Raji (cell line): Measurements from ENCODE around the gene FGF2.

Source experiments
- POLR2A ChIP-seq: IDR thresholded peaks from 2 replicates; pipeline ENCODE4 v1.6.1; 2011; ENCODE audit warnings: low read depth, low read length, control low read depth; ENCODE audit not compliant: insufficient read depth

The FGF2 gene

DNA sequence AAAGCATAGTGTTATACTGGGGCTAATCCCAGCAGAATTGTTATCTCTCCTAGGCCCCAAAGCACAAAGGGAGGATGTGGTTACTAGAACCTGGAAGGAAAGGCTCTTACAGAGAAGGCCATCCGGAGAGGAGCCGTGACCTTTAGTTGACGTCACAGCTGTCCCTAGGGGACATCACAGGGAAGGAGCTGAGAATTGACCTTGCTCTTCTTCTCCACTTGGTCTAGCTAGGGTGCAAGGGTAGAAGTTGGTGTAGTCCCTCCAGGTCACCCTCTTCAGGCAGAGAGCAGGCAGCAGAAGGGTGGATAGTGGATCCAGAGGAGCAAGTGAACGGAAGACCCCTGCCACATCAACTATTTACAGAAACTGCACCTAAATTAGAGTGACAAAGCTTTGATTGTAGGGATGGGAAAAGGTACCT lies 22.8 kb upstream of the FGF2 start:
- no peak for TF ChIP-seq POLR2A

DNA sequence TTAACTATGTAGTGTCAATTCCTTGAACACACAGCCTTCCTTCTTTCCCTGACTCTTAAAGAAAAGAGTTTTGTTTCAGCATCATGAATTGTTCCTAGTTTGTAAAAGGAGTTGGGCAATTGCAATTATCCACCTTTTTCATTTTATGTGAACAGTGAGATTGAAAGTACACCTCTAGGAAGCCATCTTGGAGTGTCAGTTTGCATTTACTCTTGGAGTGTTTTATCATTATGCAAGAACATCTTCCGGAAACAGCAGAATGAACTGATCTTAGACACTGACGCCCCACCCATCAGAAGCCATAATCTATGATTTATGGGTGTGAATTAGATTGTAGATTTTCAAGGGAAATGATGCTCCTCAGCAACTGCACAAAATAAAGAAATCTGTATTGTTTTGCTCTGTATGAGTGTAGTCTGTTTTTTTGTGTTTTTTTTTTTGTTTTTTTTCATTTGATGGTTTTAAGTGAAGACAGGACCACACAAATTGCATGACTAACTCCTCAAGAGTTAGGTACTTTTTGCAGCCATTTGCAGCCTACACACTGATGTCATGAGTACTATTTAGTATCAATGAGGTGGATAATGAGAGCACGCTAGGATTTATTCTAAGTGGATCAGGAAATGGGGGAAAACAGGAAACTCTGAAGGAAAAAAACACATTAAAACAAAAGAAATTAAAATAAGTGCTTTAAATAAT lies 19.5 kb upstream of the FGF2 start:
- no peak for TF ChIP-seq POLR2A

DNA sequence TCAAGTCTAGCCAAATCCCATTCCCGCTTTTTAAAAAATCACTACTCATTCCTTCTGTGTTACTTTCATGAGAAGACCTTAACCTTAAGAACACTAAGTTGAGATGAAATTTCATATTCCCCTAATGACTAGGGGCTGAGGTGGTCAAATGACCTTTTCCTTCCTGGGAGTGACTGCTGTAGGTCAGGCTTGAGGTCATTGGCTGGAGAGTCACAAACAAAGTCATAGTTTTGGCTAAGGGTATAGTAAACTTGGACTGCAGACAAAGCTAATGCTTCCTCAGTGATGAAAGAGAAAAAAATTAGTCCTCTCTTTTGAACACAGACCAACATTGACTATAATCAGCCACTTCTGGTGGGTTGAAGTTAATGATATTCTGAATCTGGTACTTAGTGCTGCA lies 16.0 kb upstream of the FGF2 start:
- no peak for TF ChIP-seq POLR2A

DNA sequence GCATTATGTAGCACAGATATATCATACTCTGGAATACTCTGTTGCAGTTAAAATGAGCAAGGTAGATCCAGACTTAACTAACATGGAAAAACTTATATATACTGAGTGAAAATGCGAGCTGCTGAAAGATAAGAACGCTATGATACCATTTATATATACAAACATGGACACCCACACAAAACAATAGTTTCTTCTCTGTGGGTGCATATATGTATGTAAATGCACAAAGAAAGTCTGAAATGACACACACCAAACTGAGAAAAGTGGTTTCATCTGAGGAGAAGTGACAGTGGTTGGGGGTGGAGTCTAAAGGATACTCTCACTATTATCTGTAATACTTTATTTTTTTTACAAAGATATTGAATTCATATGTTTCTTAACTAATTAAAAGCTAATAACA lies 12.2 kb upstream of the FGF2 start:
- TF ChIP-seq POLR2A: no peak

DNA sequence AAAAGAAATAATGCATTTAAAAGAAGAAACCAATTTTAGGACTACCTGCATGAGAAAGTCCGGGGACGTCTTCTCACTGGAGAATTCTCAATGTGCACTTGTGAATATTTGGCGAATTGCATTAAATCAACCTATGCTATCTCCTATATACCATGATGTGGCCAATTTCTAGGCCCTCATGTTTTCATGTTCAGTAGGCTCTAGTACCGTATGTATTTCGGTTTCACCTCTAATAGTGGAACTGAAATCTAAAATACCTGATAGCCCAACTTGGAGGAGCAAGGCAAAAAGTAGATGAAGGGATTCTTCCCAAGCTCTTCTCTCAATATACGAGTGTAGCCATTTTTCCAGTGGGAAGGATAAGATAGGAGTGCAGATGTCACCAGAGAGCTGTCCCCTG lies 11.4 kb upstream of the FGF2 start:
- TF ChIP-seq POLR2A: no peak

DNA sequence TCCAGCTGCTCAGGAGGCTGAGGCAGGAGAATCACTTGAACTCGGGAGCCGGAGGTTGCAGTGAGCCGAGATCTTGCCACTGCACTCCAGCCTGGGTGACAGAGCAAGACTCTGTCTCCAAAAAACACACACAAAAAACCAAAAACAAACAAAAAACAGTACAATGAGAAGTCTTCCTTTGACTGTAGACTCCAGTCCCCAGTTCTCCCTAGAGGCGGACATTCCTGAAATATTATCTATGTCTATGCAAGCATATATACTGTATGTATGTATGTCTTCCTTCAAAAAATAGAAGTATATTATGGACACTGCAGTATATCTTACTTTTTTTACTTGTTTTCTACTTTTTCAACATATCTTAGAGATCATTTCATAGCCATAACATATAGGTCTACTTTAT lies 10.2 kb upstream of the FGF2 start:
- TF ChIP-seq POLR2A: no peak

DNA sequence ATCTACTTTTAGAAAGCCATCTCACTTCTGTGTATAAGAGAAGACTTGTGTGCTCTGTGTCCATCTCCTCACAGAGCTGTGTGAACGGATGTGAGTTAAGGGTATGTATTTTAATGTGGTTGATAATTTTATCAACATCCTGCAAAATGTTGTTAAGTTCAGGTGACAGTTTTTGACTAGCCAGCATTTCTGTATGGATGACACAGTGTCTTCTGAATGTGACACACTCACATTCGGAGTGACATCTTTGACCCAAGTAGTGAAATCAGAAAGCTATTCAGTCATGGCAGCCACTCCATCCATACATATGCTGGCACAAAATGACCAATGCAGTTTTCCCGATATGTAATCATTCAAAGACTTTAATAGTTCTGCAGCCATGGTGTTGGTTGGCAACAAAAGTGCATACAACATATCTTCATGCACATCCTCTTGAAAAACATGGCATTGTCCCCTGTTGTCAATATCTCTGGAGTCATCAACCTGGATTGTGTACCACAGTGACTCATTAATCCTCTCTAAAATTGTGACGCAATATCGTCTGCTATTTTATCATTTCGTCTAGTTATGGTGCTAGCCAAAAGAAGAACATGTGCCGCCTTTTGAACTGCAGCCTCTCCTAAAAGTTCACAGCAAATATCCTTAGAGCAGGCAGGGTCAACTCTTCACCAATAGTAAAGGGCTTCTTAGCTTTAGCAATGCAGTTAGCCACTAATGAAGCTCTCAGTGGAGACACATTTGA lies 6.8 kb upstream of the FGF2 start:
- no peak for TF ChIP-seq POLR2A

DNA sequence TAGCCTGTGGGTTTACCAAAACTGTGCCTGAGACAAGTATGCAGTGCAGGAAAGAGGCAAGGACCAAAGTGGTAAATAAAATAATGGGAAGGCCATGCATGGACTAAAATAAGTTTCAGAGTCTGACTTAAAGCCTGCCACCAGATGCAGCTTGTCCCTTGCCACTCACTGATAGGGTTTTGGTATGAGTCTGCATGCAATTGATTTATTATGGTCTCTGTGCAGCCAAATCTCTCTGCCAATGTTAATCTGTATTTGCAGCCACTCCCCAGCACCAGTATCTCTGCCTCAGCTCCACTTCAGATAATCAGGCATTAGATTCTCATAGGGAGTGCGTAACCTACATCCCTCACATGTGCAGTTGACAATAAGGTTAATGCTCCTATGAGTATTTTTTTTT lies 5.5 kb upstream of the FGF2 start:
- TF ChIP-seq POLR2A: no peak

DNA sequence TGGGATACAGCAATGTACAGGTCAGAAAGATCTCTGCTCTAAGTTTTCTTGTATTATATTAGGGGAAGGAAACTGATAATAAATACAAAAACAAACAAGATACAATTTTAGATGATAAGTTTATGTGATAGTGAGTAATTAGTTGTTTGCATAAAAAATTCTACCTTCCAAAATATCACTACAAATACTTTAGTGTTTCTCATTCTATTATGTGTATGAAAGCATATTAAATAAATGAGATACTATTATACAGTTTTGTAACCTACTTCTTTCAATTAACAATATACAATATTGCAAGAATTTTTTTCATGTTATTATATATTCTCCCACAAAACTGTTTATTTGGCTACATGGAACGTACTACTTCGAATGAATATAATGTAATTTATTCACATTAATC lies 4.2 kb upstream of the FGF2 start:
- TF ChIP-seq POLR2A: no peak

DNA sequence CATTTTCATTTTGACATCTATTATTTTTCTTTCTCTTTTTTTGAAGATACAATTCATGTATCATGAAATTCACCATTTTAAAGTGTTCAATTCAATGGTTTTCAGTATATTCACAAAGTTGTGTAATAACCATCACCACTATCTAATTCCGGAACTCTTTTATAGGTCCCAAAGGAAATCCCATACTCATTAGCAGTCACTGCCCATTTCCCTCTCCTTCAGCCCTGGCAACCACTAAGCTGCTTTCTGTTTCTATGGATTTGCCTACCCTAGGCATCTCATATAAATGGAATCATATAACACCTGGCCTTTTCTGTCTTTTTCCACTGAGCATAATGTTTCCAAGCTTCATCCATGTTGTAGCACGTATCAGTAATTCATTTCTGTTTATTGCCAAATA lies 3.2 kb upstream of the FGF2 start:
- TF ChIP-seq POLR2A: no peak

DNA sequence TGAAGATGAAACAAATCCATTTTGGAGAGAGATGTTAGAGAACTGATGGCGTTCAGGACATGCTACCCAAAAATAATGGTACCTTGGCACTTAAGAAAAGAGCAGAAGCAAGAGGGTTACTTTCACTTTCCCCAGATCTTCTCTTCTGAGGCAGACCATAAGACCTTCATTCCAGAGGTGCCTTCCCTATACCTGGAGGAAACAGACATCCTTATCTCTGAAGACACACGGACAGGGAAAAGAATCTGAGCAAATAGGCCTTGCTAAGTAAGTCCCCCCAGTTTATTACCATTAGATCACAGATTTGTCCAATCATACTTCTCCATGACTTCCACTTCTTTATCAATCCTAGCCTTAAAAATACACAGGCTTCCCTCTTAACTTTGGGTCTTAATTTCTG lies 2.0 kb upstream of the FGF2 start:
- no peak for TF ChIP-seq POLR2A

DNA sequence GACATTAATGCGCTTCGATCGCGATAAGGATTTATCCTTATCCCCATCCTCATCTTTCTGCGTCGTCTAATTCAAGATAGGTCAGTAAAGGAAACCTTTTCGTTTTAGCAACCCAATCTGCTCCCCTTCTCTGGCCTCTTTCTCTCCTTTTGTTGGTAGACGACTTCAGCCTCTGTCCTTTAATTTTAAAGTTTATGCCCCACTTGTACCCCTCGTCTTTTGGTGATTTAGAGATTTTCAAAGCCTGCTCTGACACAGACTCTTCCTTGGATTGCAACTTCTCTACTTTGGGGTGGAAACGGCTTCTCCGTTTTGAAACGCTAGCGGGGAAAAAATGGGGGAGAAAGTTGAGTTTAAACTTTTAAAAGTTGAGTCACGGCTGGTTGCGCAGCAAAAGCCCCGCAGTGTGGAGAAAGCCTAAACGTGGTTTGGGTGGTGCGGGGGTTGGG lies 528 bp upstream of the FGF2 start:
- no peak for TF ChIP-seq POLR2A

DNA sequence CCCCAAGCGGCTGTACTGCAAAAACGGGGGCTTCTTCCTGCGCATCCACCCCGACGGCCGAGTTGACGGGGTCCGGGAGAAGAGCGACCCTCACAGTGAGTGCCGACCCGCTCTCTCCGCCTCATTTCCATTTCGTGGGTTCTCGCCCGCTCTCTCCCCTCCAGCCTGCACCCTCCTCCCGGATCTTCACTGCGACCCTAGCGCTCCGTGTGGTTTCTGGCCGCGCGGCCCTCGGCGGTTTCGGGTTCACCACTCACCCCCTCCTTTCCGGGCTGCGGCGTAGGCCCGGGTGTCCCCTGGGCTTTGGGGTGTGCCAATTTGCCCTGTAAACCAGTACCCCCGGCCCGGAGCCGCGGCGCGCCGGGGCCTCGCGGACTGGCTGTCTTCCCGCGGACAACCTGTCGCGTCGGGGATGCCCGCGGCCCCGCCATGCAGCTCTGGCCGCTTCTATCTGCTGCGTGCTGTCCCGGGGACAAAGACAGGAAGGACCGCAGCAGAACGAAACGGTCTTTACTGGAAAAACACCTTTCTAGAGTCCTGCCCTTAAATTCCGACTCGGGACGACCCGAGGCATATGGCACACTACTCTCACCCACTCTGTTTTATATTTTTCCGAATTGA lies 737 bp downstream of the FGF2 start:
- TF ChIP-seq POLR2A: no peak

DNA sequence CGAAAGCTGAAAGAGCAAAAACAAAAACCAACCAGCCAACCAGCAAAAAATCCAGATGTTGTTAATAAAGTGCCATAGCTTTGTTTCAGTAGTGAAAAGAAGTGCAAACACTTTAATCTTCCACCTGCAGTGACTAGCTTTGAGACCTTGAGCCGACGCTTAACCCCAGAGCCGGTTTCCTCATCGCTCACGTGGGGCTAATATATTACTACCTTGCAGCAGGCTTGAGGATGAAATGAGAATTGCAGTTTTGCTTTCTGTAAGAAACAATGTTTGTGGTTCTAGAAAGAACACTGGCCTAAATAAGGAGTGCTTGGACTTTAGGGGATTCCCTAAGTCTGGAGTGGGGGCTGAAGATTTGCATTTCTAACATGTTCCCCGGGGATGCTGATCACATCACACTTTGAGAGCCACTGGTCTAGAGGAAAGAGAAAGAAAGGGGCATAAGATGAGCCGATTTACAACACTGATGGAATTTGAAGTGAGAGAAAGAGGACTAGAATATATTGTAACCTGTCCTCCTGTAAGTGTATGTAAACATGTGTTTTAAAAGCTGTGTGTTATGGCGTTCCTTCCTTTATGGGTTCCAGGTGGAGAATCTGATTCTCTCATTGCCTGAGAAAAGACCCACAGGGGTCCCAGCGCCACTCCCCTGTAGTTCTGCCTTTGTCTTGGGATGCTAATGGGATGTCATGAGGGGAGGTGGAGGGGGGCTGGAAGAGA lies 1.4 kb downstream of the FGF2 start:
- no peak for TF ChIP-seq POLR2A

DNA sequence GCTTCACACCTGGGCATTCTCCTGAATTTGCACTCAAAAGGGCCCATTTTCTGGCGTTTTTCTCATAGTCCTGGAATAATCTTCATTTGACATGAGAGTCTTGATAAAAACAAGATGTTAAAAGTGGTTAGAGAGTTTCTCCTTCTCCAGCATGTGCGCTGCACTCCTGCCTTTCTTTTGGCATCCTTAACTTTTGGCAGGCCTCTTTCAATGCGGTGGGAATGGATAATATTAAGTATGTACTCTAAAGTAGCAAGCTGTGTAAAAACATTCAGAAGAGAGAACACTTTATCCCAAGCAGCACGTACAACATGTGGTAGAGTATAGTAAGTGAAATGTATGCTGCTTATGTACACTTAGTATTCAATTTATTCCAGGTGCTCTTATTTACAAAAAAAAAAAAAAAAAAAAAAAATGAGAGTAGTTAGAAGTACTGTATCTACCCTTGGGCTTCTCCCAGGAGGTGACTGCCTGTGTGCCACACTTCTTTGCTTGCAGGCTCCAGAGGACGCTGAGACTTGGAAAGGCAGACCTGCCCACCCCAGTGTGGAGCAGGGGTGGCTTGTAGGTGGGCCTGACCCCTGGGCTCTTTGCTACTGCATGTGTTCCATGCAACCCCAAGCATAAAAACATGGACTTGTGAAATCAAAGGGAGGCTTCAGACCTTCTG lies 3.9 kb downstream of the FGF2 start:
- TF ChIP-seq POLR2A: no peak
